HG03565 (cell line): ENCODE measurements around the gene IL20RB.
"Not testable (repeated sequence)": the region's sequence is repeated elsewhere in the genome, so short reads cannot be mapped to it uniquely, and the experiment has no call there.

Source experiments
- ATAC-seq: cut with Tn5 transposase; IDR thresholded peaks from one replicate; pipeline ENCODE4 v1.9.1; 2021; ENCODE audit warnings: mild to moderate bottlenecking, moderate library complexity; ENCODE audit not compliant: unreplicated experiment

The IL20RB gene

GRCh38 chr3:136943436-136943835 is 14.3 kb upstream of the IL20RB start:
- no peak for ATAC-seq

DNA sequence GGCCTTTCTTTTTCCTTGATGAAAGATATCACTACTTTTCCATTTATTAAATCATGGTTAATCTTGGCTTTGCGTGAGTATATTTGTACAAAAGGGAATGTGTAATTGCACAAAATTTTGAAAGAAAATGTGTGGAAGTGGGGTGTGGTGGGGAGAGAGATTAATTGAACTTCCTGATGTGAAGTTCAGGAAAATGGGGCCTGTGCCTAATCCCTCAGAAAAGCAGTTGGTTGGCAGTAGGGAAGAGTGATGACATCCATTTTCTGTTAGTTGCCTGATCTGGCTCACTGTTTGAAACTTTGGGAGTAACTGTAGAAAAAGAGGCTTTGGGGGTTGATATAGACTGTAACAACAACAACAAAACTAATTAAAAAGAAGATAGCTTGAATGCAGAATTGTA is 10.8 kb upstream of the IL20RB start:
- no peak for ATAC-seq

DNA sequence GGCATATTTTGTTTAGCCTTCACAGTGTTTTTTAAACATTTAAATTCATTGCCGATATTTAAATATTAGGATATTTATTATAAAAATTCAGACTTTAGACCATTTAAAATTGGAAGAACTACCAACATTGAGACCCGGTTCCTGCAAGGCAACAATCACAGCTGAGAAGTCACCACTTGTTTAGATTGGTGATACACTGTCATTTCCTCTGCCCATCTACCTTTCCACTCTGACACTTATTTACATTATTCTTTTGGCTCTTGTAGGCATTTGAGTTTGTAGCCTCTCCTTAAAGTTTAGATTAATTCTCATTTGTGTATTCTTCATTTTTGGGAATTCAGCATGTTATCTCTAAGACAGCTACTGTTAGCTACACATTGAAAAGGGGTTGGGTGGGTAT is 10.3 kb upstream of the IL20RB start:
- no peak for ATAC-seq

DNA sequence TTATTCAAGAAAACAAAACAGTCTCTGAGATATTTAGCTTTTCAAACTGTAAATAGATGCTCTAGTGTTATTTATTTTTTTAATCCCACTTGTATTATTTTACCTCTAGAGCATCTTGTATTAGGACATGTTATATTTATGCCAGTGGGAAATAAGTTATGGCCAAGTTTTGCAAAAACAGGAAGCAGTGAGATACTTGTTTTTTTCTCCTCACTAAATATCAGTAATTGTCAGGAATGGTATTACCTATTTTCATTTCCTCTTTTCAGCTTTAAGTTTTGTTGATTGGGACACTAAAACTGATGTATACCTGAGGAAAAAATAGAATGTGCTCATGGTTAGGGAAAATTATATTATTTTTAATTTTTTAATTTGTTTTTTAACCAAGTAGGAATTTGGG is 8.6 kb upstream of the IL20RB start:
- ATAC-seq, result no peak

GRCh38 chr3:136949708-136950107 is 8.1 kb upstream of the IL20RB start:
- ATAC-seq, result no peak

DNA sequence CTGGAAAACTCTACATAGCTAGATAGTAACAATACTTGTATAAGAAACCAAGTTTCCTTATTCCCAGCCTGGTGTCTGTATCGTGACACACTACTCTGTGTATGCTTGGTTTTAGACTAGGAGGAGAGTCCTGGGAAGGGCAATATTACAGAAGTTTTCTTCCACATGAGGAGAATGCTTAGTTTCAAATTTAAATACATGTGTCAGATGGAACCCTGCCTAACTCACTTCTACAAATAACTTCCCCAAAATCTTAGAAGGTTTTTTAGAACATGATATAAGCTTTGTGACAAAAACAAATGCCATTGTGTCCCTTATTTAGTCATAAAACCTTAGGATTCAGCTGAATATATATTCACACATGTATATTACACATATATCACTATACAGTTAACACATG is 7.2 kb upstream of the IL20RB start:
- ATAC-seq, result no peak

DNA sequence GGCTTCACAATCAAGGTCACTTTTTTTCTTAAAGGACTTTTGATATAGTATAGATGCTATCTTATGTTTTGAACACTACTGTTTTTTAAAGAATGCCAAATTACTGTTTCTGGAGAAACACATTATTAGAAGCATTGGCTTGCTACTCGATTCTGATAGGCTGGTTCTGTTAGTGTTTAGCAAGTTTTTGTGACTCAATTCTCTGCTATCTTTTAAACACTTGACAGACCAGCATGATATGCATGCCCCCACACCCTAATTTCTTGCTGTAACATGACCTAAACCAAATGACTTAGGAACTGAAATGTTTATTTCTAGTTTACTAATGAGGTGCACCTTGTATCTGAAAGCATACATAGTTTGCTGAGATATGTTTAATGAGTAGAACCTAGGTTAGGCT is 5.5 kb upstream of the IL20RB start:
- ATAC-seq, result no peak

GRCh38 chr3:136954251-136954650 is 3.5 kb upstream of the IL20RB start:
- no peak for ATAC-seq

- no peak for ATAC-seq
These were observed 2.6 kb upstream of the IL20RB start for GRCh38 chr3:136954980-136955780.

GRCh38 chr3:136955813-136956212 is 2.0 kb upstream of the IL20RB start:
- ATAC-seq, result no peak

GRCh38 chr3:136956971-136957370 is 812 bp upstream of the IL20RB start:
- no peak for ATAC-seq

DNA sequence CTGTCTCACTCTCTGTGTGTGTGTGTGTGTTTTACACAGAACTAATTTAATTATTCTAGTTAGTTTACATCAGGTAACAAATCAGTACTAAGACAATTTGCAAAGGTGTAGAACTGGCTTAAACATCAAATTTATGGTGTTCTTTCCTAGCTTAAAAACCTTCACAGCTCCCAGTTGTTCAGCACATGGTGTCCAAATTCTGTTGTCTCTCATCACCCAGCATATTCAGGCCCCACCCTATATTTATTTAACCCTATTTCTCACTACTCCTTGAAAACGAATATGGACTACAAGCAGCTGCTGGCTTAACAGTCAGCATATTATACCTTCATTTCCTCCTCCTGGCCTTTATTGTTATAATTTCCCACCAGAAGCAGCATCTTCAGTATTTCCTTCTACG is 1.2 kb downstream of the IL20RB start:
- no peak for ATAC-seq

DNA sequence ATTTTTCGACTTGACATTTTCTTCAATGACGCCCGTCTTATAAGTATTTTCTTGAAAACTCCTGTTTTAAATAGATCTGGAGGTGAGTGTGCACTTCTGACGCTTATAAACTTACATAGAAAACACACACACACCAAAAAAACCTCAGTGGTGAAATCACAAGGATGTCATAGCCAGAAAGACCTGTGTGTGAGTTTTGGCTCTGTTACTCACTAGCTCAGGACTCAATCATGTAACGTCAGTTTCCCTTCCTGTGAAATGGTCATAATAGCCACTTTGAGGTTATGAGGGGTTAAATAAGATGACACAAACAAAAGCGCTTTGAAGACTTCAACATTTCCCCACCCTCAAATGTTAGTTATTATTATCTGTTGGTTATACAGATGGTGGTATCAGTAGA is 1.8 kb downstream of the IL20RB start:
- no peak for ATAC-seq

DNA sequence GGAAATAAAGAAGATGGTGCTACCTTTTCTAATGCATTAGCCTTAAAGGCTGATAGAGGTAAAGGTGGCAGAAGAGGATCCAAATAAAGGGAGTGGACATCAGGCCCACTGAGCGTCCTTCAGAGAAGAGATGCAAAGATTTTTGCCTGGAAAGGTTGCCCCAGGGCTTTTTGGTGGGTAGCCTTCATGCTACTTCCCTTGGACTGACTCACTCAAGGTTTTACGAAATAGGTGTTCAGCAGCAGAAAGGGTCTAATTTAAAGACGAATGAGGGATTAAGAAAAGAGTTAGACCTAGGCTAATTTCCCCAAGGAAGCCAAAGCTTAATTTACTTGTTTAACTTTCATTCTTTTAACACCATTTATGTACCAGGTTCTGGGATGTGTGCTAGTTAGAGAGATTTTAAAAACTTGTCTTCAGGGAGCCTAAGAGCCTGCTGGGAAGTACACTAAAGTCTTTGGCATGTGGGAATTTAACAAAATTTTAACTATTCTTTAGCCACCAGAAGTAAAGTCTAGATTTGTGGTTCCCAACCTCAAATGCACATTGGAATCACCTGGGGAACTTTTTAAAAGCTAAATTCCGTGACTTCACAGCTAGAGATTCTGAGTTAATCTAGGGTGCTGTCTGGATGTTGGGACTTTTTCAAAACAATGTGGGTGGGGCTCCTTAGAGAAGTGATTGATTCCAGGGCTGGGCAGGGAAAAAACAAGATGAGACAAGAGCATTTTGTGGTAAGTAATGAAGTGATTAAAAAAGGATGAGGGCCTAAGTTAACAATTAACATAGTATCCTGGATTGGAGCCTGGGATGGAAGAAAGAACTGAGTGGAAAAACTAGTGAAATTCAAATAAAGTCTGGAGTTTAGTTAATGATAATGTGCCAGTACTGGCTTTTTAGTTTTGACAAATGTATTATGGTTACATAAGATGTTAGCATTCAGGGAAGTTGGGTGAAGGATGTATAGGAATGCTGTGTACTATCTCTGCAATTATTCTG is 3.4 kb downstream of the IL20RB start:
- no peak for ATAC-seq

- ATAC-seq, result no peak
These were observed 5.1 kb downstream of the IL20RB start for GRCh38 chr3:136962927-136963326.

GRCh38 chr3:136969539-136969938 is 11.8 kb downstream of the IL20RB start:
- not testable (repeated sequence) for ATAC-seq

DNA sequence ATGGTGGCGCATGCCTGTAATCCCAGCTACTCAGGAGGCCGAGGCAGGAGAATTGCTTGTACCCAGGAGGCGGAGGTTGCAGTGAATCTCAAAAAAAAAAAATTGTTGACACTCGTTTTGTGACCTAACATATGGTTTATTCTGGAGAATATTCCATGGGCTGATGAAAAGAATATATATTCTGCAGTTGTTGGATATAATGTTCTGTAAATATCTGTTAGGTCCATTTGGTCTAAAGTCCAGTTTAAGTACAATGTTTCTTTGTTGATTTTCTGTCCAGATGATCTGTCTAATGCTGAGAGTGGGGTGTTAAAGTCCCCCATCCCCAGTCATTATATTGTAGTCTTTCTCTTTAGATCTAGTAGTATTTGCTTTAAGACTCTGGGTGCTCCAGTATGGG is 15.6 kb downstream of the IL20RB start:
- ATAC-seq, result no peak

GRCh38 chr3:136974670-136975069 is 16.9 kb downstream of the IL20RB start:
- ATAC-seq, result no peak

DNA sequence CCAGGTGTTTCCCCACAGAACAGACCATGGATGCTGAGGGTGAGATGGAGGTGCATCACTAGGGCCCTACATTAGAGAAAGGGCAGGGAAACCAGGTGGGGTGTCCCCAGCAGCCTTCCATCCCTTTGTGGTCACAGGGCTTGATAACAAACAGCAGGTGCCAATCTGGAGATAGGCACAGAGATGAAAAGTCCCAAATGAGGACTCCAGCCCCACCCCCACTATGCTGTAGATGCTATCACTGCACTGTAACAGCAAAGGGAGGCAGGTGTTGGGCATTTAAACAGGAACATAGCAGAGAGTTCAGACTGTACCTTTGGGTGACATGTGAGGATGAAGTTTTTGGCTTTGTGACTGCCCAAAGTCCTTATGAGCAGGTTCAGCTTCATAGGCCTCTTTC is 21.4 kb downstream of the IL20RB start:
- ATAC-seq, result no peak

DNA sequence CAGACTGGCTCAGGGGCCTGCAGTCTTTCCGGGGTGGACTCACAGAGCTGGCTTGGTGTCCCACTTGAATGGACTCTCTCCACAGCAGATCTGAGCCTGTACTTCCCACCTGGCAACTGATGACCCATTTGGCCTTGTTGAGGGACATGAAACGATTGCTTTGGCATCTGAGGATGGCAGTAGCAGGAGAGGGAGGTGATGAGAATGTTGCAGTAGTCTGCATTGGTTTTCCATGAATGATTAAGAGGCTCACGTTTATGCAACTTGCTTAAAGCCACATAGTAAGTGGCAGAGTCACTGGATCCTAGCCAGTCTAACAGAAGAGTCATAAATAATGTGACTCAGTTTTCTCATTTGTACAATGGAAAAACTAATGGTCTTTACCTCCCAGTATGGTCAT is 21.9 kb downstream of the IL20RB start:
- ATAC-seq, result no peak

GRCh38 chr3:136982033-136982432 is 24.2 kb downstream of the IL20RB start:
- no peak for ATAC-seq
